Kidney capillary endothelial cell (primary cell): Measurements from ENCODE around the gene DCLK1.
"Not testable (repeated sequence)": the region's sequence is repeated elsewhere in the genome, so short reads cannot be mapped to it uniquely, and the experiment has no call there.

Experiments used
- DNase-seq: peaks from one replicate; pipeline ENCODE4 v3.0.0-alpha.2; 2018; ENCODE audit warnings: low spot score

Gene DCLK1

GRCh38 chr13:36130552-36131221, 495 bp downstream of the DCLK1 start:
- no peak for DNase-seq

- no peak for DNase-seq
Observed at GRCh38 chr13:36130193-36130551, 1.0 kb downstream of the DCLK1 start.

GRCh38 chr13:36129539-36129938, 1.6 kb downstream of the DCLK1 start:
- no peak for DNase-seq

GRCh38 chr13:36126491-36126890, 4.7 kb downstream of the DCLK1 start:
- no peak for DNase-seq

GRCh38 chr13:36125841-36126240, 5.3 kb downstream of the DCLK1 start:
- DNase-seq = no peak

GRCh38 chr13:36124236-36124822, 6.9 kb downstream of the DCLK1 start:
- no peak for DNase-seq

GRCh38 chr13:36115306-36115705, 15.9 kb downstream of the DCLK1 start:
- no peak for DNase-seq

- no peak for DNase-seq
Observed at GRCh38 chr13:36114233-36114632, 16.9 kb downstream of the DCLK1 start.

GRCh38 chr13:36108954-36109353, 22.2 kb downstream of the DCLK1 start:
- DNase-seq = no peak

- no peak for DNase-seq
Observed at GRCh38 chr13:36108342-36108741, 22.8 kb downstream of the DCLK1 start.

GRCh38 chr13:36107521-36107920, 23.7 kb downstream of the DCLK1 start:
- DNase-seq = no peak

GRCh38 chr13:36105726-36106125, 25.5 kb downstream of the DCLK1 start:
- no peak for DNase-seq

- no peak for DNase-seq
Observed at GRCh38 chr13:36102721-36103120, 28.5 kb downstream of the DCLK1 start.

- DNase-seq = not testable (repeated sequence)
Observed at GRCh38 chr13:36101907-36102306, 29.3 kb downstream of the DCLK1 start.

GRCh38 chr13:36101157-36101556, 30.0 kb downstream of the DCLK1 start:
- DNase-seq = no peak

GRCh38 chr13:36098080-36098479, 33.1 kb downstream of the DCLK1 start:
- DNase-seq = no peak

GRCh38 chr13:36096461-36097416, 34.4 kb downstream of the DCLK1 start:
- DNase-seq = no peak

GRCh38 chr13:36094478-36094877, 36.7 kb downstream of the DCLK1 start:
- DNase-seq = no peak

- no peak for DNase-seq
Observed at GRCh38 chr13:36090592-36090991, 40.6 kb downstream of the DCLK1 start.

- no peak for DNase-seq
Observed at GRCh38 chr13:36089130-36089647, 42.0 kb downstream of the DCLK1 start.

GRCh38 chr13:36088463-36088862, 42.7 kb downstream of the DCLK1 start:
- DNase-seq = no peak

- no peak for DNase-seq
Observed at GRCh38 chr13:36088001-36088400, 43.2 kb downstream of the DCLK1 start.

- no peak for DNase-seq
Observed at GRCh38 chr13:36086117-36086516, 45.1 kb downstream of the DCLK1 start.
